PFSK-1 (cell line): Measurements from ENCODE around the gene CYS1.

ENCODE experiments used
- FOXP2 ChIP-seq: optimal IDR thresholded peaks from 2 replicates; pipeline ENCODE3; 2011; ENCODE audit warnings: borderline replicate concordance, control low read depth, inconsistent platforms; ENCODE audit not compliant: insufficient read depth; ENCODE audit errors: extremely low read length, extremely low read depth
- POLR2AphosphoS5 ChIP-seq: IDR thresholded peaks from 2 replicates; pipeline ENCODE4 v1.6.1; 2012; ENCODE audit warnings: low read depth, mild to moderate bottlenecking, control low read depth, low read length, moderate library complexity
- REST ChIP-seq, 2 experiments: IDR thresholded peaks; 2 replicates each; pipeline versions ENCODE4 v1.6.1 to v1.8.0; 2011 to 2012; ENCODE audit warnings: low read depth in 2 of 2, low read length in 2 of 2, control low read depth in 1 of 2, inconsistent platforms in 1 of 2, mild to moderate bottlenecking in 1 of 2, moderate library complexity in 1 of 2; ENCODE audit not compliant: insufficient read depth in 1 of 2
- SIN3A ChIP-seq: IDR thresholded peaks from 2 replicates; pipeline ENCODE4 v1.6.1; 2012; ENCODE audit warnings: mild to moderate bottlenecking, low read length, moderate library complexity, borderline replicate concordance; ENCODE audit not compliant: insufficient read depth
- TAF1 ChIP-seq: IDR thresholded peaks from 2 replicates; pipeline ENCODE4 v1.6.1; 2012; ENCODE audit warnings: low read length, control low read depth, borderline replicate concordance; ENCODE audit not compliant: insufficient read depth

CYS1 gene

DNA sequence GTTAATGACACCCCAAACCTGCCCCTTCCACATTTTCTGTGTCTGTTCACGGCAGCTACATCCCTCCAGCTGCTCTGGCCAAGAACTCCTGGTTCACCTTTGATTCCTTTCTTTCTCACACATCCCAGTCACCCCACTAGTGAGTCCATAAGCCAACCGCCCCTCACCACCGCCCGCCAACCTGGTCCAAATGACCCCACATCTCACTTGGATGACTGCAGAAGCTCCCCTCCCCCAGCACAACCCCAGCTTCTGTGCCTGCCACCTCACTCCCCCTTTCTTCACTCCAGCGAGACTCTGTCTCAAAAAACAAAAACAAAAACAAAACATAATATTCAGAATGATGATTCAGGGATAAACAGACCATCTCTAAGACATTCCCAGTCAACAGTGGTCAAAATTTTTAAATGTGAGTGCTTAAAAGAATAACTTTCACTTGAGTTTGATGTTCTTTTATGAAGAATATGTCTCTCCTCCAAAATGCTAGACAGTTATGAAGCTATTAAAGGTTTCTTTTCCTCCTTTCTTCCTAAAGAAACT is 3.2 kb downstream of the CYS1 start:
- no peak for TF ChIP-seq REST (IDR thresholded peaks at IDR 0.05; ENCODE audit: insufficient read depth in 1 of 2, low read depth in 2 of 2, low read length in 2 of 2)
- TF ChIP-seq FOXP2: no peak
- TF ChIP-seq SIN3A: no peak
- TF ChIP-seq TAF1: no peak
- TF ChIP-seq POLR2AphosphoS5: no peak

DNA sequence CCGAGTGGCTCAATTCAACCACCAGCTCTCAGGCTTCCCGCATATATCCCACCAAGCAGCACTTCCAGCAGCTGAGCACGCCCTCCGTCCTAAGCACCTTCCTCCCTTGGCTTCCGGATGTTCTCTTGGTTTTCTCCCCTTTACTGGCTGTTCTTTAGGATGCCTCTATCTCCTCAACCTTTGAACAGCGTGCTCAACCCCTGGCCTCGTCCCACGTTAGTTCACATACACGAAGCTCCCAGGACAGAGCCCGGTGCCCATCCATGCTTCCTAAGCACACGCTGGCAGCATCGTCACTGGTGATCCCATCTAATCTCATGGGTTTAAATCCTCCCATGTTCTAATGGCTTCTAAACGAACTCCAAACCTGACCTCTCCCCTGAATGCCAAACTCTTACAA is 3.7 kb downstream of the CYS1 start:
- no peak for TF ChIP-seq TAF1
- TF ChIP-seq SIN3A: no peak
- no peak for TF ChIP-seq REST (IDR thresholded peaks at IDR 0.05; ENCODE audit: insufficient read depth in 1 of 2, low read depth in 2 of 2, low read length in 2 of 2)
- no peak for TF ChIP-seq POLR2AphosphoS5
- TF ChIP-seq FOXP2: no peak

DNA sequence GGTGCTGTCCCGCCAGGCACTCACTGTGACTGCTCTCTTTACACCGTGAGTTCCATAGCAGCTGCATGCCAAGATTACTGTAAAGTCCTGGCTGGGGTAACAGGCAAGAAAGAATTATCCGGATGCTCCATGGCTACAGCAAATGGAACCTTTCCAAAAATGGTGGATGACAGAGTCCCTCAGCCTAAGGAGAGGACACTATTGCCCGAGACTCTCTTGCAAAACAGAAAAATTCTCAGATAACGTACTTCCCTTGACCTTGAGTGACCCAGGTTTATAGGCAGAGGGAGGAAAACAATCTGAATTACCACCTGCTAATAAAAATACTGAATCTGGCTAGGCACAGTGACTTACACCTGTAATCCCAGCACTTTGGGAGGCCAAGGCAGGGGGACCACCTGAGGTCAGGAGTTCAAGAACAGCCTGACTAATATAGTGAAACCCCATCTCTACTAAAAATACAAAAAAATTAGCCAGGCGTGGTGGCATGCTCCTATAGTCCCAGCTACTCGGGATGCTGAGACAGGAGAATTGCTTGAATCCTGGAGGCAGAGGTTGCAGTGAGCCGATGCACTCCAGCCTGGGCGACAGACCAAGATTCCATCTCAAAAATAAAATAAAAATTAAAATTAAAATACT is 4.5 kb downstream of the CYS1 start:
- no peak for TF ChIP-seq POLR2AphosphoS5

DNA sequence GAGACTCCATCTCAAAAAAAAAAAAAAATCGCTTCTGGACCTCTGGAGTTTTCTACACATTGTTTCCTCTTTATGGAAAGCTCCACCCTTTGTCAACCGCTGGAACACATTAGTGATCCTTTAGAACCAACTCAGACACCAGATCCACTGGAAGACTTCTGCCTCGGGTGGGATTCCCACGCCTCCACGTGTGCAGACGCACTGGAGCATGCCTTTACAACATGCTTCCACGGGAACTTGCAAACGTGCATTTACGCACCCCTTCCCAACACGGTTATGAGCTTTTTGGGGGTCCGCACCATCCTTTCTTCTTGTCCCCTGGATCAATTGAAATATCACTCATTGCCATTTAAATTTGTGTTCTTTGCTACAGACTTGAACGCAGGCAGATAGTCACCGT is 5.1 kb downstream of the CYS1 start:
- TF ChIP-seq FOXP2 (no peak), REST (IDR thresholded peaks at IDR 0.05; ENCODE audit: insufficient read depth in 1 of 2, low read depth in 2 of 2, low read length in 2 of 2) (no peak), POLR2AphosphoS5 (no peak), SIN3A (no peak), TAF1 (no peak)

- TF ChIP-seq SIN3A: no peak
- TF ChIP-seq TAF1: no peak
- no peak for TF ChIP-seq FOXP2
- no peak for TF ChIP-seq REST (IDR thresholded peaks at IDR 0.05; ENCODE audit: insufficient read depth in 1 of 2, low read depth in 2 of 2, low read length in 2 of 2)
- no peak for TF ChIP-seq POLR2AphosphoS5
Measured at GRCh38 chr2:10073706-10074105, 6.5 kb downstream of the CYS1 start.
